C1 segment of cervical spinal cord (tissue), 14 donors: ENCODE measurements around the gene BAHCC1.

Experiments
- DNase-seq, 14 donors: peaks; one replicate each; lab custom pipeline; 2025; lab: John Stamatoyannopoulos, UW

Gene BAHCC1

DNA sequence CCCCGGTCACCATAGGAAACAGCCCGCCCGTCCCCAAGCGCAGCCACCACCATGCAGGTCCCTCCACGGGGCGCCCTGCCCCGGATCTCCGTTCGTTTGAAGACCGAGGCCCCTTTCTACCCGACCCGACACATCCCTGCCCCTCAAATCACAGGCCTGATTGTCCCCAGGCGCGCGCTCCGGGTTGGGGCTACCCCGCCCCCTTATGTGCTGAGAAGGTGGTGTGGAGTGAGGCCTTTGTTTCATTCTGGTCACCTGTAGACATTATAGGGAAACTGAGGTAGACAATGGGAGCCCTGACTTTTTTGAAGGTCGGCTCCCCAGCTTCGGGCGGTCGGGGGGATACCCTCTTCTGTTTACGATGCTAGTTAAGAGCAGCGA is 118.1 kb downstream of the BAHCC1 start:
- peak in 11 of 14 donors; percentile 45 to 77 (median 60) for DNase-seq

DNA sequence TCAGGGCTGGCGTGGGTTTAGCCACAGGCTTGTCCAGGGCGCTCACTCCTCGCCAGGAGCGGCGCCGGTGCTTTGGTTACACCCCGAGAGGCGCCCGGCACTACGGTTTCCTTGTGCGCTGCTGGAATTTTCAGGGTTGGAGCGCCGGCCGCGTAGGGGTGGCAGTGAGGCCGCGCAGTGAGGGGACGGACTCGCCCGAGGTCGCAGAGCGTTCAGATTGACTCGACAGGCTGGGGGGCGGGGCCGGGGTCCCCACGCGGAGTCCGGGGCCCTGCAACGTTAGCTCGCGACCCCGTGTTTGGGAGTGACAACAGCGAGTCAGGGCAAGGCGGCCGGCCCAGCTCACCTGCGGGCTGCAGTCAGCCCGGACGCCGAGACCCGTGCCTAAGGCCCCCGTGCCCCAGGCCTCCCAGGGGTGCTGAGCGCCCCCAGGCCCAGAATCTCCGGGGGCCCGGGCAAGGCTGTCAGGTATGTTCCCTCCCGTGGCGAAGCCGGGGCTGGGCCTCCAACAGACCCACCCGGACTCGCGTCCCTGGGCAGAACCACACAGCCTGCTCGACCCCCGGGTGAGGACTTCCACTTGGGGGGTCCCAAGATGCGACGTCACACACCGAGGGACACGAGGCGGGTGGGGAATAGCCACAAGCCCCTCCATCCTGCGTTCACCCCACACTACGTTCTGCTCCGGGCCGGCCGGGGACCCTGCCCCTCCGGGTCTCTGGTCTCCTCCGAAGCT is 118.7 kb downstream of the BAHCC1 start:
- DNase-seq, result peak in 8 of 14 donors; percentile 31 to 77 (median 66)

DNA sequence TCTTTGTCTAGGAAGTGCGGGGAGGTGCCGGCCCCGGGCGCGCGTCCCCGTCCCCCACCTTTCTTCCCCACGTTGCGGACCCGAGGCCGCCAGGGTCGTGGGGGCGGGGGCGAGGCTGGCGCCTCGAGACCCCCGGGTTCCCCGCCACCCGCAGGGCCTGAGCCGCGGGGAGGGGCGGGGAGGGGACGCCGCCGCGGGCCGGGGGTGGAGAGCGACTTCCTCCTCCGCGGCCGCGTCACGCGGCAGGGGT is 119.2 kb downstream of the BAHCC1 start:
- no peak for DNase-seq

DNA sequence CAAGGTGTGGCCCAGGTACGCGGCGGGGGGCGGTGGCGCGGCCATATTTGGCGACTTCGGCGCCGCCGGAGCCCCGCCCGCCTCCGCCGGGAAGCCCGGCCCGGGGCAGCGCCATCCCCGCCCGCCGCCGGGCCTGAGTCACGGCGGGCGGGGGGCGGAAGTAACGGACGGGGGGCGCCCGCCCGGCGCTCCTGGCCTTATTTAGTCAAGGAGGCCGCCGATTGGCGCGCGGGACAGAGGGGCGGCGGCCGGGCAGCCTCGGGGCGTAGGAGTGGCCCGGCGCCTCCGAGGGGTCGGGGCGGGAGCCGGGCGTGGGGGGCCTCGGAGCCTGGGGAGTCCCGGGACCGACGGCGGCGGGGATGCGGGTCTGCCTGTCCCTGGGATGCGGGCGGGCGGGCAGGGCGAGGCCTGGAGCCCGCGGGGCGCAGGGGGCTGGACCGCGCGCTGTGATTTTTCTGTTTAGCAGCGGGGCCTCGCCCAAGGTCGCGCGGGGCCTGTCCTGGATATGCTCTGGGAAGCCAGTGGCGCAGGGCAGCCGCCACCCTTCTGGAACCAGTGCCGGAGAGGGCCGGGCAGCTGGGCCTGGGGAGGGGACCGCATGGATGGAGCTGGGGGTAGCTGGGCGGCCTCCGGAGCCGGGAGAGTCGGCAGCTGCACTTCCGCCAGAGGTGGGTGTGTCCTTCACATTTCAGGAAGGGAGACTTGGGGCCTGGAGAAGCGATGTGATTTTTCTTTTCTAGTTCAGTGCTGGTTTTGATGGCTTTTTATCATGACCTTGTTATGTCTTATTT is 119.7 kb downstream of the BAHCC1 start:
- DNase-seq, result peak in 7 of 14 donors; percentile 17 to 66 (median 31)

DNA sequence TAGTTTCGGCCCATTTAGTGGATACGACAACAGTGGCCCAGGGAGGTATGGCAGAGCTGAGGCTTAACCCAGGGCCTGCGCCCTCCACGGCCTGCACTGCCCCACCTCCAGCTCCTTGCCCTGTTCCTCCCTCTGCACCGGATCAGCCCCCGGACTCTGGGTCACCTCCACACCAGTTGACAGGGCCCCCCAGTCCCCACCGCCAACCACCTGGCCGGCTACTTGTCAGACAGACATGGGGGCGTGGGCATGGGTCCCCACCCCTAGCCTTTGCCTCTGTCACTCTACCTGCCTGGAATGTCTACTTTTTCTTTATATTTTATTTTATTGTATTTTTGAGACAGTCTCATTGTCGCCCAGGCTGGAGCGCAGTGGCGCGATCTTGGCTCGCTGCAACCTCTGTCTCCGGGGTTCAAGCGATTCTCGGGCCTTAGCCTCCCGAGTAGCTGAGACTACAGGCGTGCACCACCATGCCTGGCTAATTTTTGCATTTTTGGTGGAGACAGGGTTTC is 120.3 kb downstream of the BAHCC1 start:
- no peak for DNase-seq
